ENCODE data around the gene ZNF286A. TPM values are rescaled to one million over a fixed set of nuclear protein-coding genes. Genes with fewer than 3 reads are reported as not detected.

Gene ZNF286A
- total and polyA plus RNA-seq, 2 of the 13 experiments (the other 11 are each of a cell fraction or from before 2014, with no cell fraction given) = 12.7 to 38.8 TPM

GRCh38 chr17:15658296-15658695, 41.3 kb upstream of the ZNF286A start:
- DNase-seq (ENCODE audit: low spot score) = no peak
- BruUV-seq (replicated peaks) = no TSS peak

More at GRCh38 chr17:15658296-15658695, 41.3 kb upstream of the ZNF286A start:
- WGBS (ENCODE audit: low lambda C conversion rate) = 90% methylated on average over 3 of the region's 3 CpGs
- no peak for FAIRE-seq
- Histone ChIP-seq H2AFZ (ENCODE audit: low read length) (no peak overlapping the region), H4K20me1 (ENCODE audit: insufficient read depth, low read length) (no peaks in the 10 kb centered on the region), H3K4me3 (replicated peaks in 1 of 3; ENCODE audit: insufficient read depth in 1 of 3, low read depth in 2 of 3, low read length in 3 of 3) (no peak overlapping the region), H3K79me2 (ENCODE audit: insufficient read depth, low read length) (no peaks in the 10 kb centered on the region), H3K4me2 (ENCODE audit: low read depth, low read length) (no peak overlapping the region), H3K27me3 (ENCODE audit: control insufficient read depth in 1 of 2, insufficient read depth in 2 of 2, low read length in 2 of 2) (no peaks in the 10 kb centered on the region), H3K36me3 (replicated peaks in 1 of 2; ENCODE audit: control insufficient read depth in 1 of 2, insufficient read depth in 2 of 2, low read length in 2 of 2) (peaks cover 0 to 10% of the 10 kb centered on the region in 2 experiments; a peak in 2 of 5 replicates), H3K27ac (ENCODE audit: extremely low read length, insufficient read depth, low read length) (no peak overlapping the region), H3K9me3 (ENCODE audit: low read length) (no peaks in the 10 kb centered on the region), H3K4me1 (ENCODE audit: insufficient read depth, low read length) (no peaks in the 10 kb centered on the region), H3K9ac (ENCODE audit: insufficient read depth, low read depth, low read length) (no peak overlapping the region)
- TF ChIP-seq DRAP1 (CRISPR knock-in tag; IDR thresholded peaks at IDR 0.05) = no peak
- no peak for TF ChIP-seq ZNF253 (CRISPR knock-in tag; IDR thresholded peaks at IDR 0.05; ENCODE audit: borderline replicate concordance)
- no peak for TF ChIP-seq TFE3 (CRISPR knock-in tag; IDR thresholded peaks at IDR 0.05)
- no peak for TF ChIP-seq HBP1 (CRISPR knock-in tag; IDR thresholded peaks at IDR 0.05; ENCODE audit: low read depth)
- TF ChIP-seq E2F2 (CRISPR knock-in tag; IDR thresholded peaks at IDR 0.05; ENCODE audit: borderline replicate concordance) = no peak
- intact Hi-C loops (cut with micrococcal nuclease; ENCODE audit: unreplicated experiment) (no loop called here), in situ Hi-C loops (cut with HindIII; ENCODE audit: extremely low pct_ligation_motif_present, low pct_unique_long_range_greater_than_20kb) (no loop called here)
- ChIA-PET CTCF (ENCODE audit: low intra/inter-chr PET ratio, low total read pairs) (no interaction called here), POLR2A (no interaction called here)
- ATAC-seq = no peak

Data from HepG2 (cell line).